LNCAP (cell line): ENCODE measurements around the gene SAMSN1.

Experiments
- CTCF ChIP-seq: fragments of 450-650 bp; IDR thresholded peaks from 2 replicates; pipeline ENCODE4 v1.5.1; 2017; ENCODE audit warnings: mild to moderate bottlenecking

The SAMSN1 gene

DNA sequence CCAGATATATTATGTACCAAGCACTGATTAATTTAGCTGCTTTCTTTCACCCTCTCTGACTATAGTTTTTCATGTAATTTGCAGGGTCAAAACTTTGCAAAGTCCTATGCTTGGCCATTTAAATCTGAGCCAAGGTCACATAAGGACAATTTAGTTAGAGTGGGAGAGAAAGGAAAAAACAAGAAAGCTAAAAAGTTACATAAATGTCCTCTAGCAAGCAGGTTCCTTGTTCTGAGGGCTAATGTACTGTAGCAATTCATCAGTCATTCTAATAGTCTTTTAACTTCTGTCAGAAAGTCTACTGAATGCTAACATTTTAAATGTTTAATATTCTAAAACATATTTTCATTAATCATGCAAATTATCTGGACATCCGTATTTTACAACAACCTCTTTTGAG, 68.3 kb downstream of the SAMSN1 start:
- TF ChIP-seq CTCF, result no peak

- TF ChIP-seq CTCF, result no peak
Measured at GRCh38 chr21:14477133-14477532, 69.0 kb downstream of the SAMSN1 start.

- TF ChIP-seq CTCF, result no peak
Measured at GRCh38 chr21:14474995-14475394, 71.1 kb downstream of the SAMSN1 start.

DNA sequence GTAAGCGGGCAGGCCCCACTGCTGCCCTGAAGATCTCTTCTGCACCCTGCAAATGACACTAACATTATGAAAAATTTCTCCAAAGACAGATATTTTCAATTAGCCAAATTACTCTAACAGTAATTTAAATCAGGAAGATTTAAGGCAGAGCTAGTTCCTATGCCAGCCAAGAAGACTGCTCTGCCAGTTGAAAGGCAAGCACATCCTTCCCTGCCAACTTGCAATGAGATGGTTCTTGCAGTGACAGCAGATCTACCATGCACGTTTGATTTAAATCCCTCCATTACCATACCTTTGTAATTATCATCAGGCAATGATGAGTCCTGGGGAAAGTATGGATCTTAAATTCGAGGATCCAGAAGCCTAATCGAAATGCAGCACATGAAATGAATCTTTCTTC, 76.5 kb downstream of the SAMSN1 start:
- TF ChIP-seq CTCF, result no peak

- no peak for TF ChIP-seq CTCF
Measured at GRCh38 chr21:14466715-14467114, 79.4 kb downstream of the SAMSN1 start.

GRCh38 chr21:14457762-14458161, 88.4 kb downstream of the SAMSN1 start:
- no peak for TF ChIP-seq CTCF

DNA sequence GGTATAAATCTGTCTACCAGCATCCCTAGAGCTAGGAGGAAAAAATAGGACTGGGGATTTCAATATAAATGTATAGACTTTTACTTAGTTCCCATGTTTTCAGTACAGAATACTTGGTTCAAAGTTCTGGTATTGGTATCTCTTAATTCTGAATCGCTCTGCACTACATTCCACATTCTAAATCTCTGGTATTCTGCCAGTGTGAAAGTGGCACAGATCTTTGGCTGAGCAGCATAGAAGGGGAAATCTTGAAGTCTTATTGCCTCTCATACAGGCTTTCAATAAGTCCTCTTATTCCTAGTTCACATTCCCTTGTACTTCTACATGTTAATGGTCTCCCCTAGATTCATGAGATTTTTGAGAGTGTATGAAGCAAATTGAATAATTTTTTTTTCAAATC, 89.2 kb downstream of the SAMSN1 start:
- TF ChIP-seq CTCF, result no peak
